A549 treated with CpdA at 1 μM for 4 hours (cell line): ENCODE measurements around the gene ZNF805. TPM values are rescaled to one million over a fixed set of nuclear protein-coding genes. Genes with fewer than 3 reads are reported as not detected.

Experiments used
- total RNA-seq: library from RNA; stranded (reverse); fragments of 200-300 nt; extraction: Qiagen RNA extraction; gene quantifications from 5 replicates; pipeline ENCODE4 v1.2.3, GENCODE V29; 2022; ENCODE audit warnings: low read depth

The ZNF805 gene
- total RNA-seq: 1.6 to 2.2 TPM (median 1.7 TPM) in 5 replicates

DNA sequence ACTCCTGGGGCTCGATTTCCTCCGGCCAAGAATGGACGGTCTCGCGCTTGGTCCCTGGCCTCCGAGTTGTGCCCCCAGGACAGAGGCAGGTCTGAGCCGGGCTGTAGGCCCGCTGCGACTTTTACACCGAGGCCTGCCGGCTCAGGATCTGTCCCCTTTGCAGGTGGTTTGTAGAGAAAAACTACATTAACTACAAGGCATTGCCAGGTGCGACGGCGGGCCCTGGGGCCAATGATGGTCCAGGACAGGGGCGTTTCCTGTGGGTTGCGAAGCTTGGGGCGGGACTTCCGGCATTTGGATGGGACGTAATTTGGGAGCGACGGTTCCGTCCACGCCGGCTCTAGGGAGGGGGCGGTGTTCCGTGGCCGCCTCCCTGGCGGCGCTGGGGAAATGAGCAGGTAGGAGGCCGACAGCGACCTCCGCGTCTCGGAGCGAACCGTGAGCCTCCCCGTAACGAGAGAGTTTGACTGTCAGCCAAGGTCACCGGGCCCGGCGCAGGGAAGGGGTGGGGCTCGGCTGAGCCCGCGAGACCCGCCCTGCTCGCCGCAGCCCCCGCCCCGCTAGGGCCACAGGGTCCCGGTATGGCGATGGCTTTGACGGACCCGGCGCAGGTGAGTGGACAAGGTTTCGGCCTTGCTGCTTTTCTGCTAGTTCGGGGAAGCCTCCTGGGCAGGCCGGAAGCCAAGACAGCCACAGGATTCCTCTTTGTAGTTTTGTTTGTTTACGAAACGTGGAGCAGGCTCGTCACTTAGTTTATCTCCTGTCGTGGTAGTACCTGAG is at the start of gene ZNF805:
TSS of gene ZNF805 (plus strand) at position 322 of the 780 bp plus-strand sequence. CDS start at position 582, 260 bp downstream.

DNA sequence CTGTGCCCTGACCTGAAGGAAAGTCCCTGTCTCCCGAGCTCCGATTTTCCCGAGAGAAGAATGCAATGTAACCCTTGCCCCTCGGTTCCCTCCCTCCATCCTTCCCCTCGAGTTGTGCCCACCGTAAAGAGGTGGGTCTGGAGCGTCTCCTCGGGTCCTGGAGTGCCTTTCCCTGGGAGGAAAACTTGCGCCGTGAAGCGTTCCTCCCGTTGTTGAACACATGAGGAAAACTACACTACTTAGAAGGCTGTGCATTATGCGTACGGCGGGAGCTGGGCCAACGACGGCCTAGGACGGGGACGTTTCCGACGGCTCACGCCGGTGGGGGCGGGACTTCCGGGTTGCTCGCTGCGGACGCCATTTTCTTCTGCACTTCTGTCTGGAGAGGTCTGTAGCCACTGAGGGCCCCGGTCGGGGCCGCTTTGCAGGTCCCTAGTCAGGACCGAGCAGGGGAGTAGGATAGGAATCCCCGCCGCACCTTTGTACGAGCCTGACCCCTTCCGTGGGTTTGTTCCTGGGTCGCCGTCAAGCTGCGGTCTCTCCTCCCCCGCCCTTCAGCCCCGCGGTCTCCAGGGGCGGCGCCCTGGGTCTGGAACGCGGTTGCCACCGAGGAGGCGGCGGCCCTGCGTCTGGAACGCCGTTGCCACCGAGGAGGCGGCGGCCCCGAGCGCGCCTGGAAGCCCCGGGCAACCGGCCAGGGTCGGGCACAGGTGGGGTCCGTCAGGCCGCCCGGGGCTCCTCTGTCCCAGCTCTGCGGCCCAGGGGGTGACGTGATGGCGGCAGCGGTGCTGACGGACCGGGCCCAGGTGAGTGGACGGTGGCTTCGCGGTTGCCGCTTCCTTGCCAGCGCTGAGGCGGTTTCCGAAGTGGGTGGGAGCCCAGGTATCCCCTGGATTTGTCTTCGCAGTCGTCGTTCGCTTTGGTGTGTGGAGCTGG is 49.0 kb upstream of the ZNF805 start, which contains the start of gene ZNF264:
TSS of gene ZNF264 (plus strand) at position 360 of the 936 bp plus-strand sequence. CDS start at position 774, 414 bp downstream.

DNA sequence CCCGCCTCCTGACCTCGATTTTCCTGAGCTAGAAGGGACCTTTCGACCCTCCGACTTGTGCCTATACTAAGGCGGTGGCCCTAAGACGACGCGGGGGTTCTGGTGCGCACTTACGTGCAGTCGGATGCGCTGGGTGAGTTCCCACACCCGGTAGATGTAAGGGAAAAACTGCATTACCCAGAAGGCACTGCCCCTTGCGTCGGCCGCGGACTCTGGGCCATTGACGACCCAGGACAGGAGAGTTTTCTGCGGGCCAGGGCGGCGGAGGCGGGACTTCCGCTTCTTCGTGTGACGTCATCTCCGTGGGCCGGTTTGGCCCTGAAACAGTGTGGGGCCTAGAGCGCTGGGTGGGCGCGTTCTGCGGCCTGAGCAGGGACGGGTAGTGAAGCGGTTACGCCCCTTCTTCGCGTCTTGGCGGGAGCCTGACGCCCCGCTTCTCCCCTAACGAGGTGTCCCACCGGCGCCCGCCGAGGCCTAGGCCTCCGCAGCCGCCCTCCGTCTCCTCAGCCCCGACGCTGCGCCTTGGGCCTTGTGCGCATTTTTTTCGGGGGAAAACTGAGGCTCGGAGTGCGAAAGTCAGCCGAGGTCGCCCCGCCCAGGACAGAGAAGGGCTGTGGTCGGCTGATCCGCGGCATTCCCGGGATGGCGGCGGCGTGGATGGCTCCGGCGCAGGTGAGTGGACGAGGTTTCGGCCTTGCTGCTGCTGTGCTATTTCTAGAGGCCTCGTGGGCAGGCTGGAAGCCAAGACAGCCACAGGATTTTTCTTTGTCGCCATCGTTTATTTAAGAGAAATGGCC is 39.9 kb downstream of the ZNF805 start, which contains the start of gene ZNF460:
TSS of gene ZNF460 (plus strand) at position 321 of the 797 bp plus-strand sequence. CDS start at position 643, 322 bp downstream.

Other genes with a start within 250 kb of the ZNF805 start
- not detected in 5 replicates for gene USP29, start 120.6 kb upstream of the ZNF805 start, total RNA-seq
- not detected in 5 replicates for gene ZIM3, start 95.4 kb upstream of the ZNF805 start, total RNA-seq
- gene DUXA, start 73.1 kb upstream of the ZNF805 start, total RNA-seq: not detected in 5 replicates
- 6.8 to 8.1 TPM (median 7.5 TPM) in 5 replicates for gene ZNF264, start 49.1 kb upstream of the ZNF805 start, total RNA-seq
- gene AURKC, start 9.6 kb upstream of the ZNF805 start, total RNA-seq: 0.23 to 0.68 TPM (median 0.42 TPM) in 5 replicates
- gene ZNF460, start 39.9 kb downstream of the ZNF805 start, total RNA-seq: 0.84 to 1.1 TPM (median 0.89 TPM) in 5 replicates
- 1.1 to 2.2 TPM (median 1.3 TPM) in 5 replicates for gene ZNF543, start 79.8 kb downstream of the ZNF805 start, total RNA-seq
- gene ZNF304, start 110.6 kb downstream of the ZNF805 start, total RNA-seq: 1.9 to 2.4 TPM (median 2.0 TPM) in 5 replicates
- gene TRAPPC2B, start 122.9 kb downstream of the ZNF805 start, total RNA-seq: 13.6 to 17.6 TPM (median 15.9 TPM) in 5 replicates
- 1.1 to 2.8 TPM (median 1.5 TPM) in 5 replicates for gene ZNF547, start 122.9 kb downstream of the ZNF805 start, total RNA-seq
- gene ZNF548, start 149.2 kb downstream of the ZNF805 start, total RNA-seq: 3.1 to 4.6 TPM (median 3.3 TPM) in 5 replicates
- gene ZNF17, start 170.5 kb downstream of the ZNF805 start, total RNA-seq: 3.9 to 5.5 TPM (median 4.6 TPM) in 5 replicates
- gene ZNF749, start 194.7 kb downstream of the ZNF805 start, total RNA-seq: 14.7 to 17.6 TPM (median 16.6 TPM) in 5 replicates
- 0.02 to 0.09 TPM (median 0.07 TPM) in 3 of 5 replicates, not detected in the others for gene VN1R1, start 216.5 kb downstream of the ZNF805 start, total RNA-seq
- gene ZNF772, start 236.9 kb downstream of the ZNF805 start, total RNA-seq: 1.1 to 1.7 TPM (median 1.5 TPM) in 5 replicates
- gene ZNF419, start 247.1 kb downstream of the ZNF805 start, total RNA-seq: 5.7 to 9.0 TPM (median 7.0 TPM) in 5 replicates